Activated T-helper 1 cell treated with anti-CD3 and anti-CD28 coated beads, Interleukin-12 subunit alpha, Interleukin-12 subunit beta, Interleukin-2, Interleukin-4 antibody, amounts not matched to agents 30 ng/mL and 10 ng/mL and 1 ng/mL, durations not matched to agents 14 hours and 24 hours and 36 hours (primary cell): Measurements from ENCODE around the gene TALDO1. TPM values are rescaled to one million over a fixed set of nuclear protein-coding genes. Genes with fewer than 3 reads are reported as not detected.

Experiments
- DNase-seq: peaks from one replicate; pipeline ENCODE4 v3.0.0; 2021; ENCODE audit warnings: low spot score
- H3K27ac Mint-ChIP-seq: one replicate; pipeline ENCODE4 v1.8.0; 2021; ENCODE audit warnings: mild to moderate bottlenecking, mixed read lengths
- H3K27me3 Mint-ChIP-seq: one replicate; pipeline ENCODE4 v1.8.0; 2022; ENCODE audit warnings: mild to moderate bottlenecking, moderate library complexity, mixed read lengths; ENCODE audit not compliant: insufficient read depth
- H3K36me3 Mint-ChIP-seq: one replicate; pipeline ENCODE4 v1.8.0; 2021; ENCODE audit warnings: low read depth, mixed read lengths
- H3K4me1 Mint-ChIP-seq: one replicate; pipeline ENCODE4 v1.8.0; 2021; ENCODE audit warnings: low read depth, mixed read lengths
- H3K4me3 Mint-ChIP-seq: one replicate; pipeline ENCODE4 v1.8.0; 2021; ENCODE audit warnings: mild to moderate bottlenecking, moderate library complexity, mixed read lengths
- H3K9me3 Mint-ChIP-seq: one replicate; pipeline ENCODE4 v1.8.0; 2021; ENCODE audit warnings: mixed read lengths
- intact Hi-C: fragments of 100-400 bp; cut with micrococcal nuclease; formaldehyde crosslinking; loops from one replicate; pipeline ENCODE4 v1.15.1; 2024
- total RNA-seq: library from RNA; stranded (reverse); gene quantifications from 2 replicates; pipeline ENCODE4 v1.2.3, GENCODE V29; 2022

Gene TALDO1
- total RNA-seq, 1 donor from 2014 or later = 269 TPM

- H3K36me3 Mint-ChIP-seq = peaks cover 5% of the 10 kb centered on the region
- no peak overlapping the region for H3K27ac Mint-ChIP-seq
- no peaks in the 10 kb centered on the region for H3K27me3 Mint-ChIP-seq
- no peak for DNase-seq
- H3K4me3 Mint-ChIP-seq = no peak overlapping the region
- intact Hi-C loops = no loop called here
- no peaks in the 10 kb centered on the region for H3K9me3 Mint-ChIP-seq
- peaks cover 15% of the 10 kb centered on the region for H3K4me1 Mint-ChIP-seq
These were observed 23.7 kb downstream of the TALDO1 start for GRCh38 chr11:770642-771616.

GRCh38 chr11:771617-772204 is 24.4 kb downstream of the TALDO1 start:
- Mint-ChIP-seq H3K27ac (no peak overlapping the region), H3K27me3 (no peaks in the 10 kb centered on the region), H3K4me3 (no peak overlapping the region), H3K36me3 (no peaks in the 10 kb centered on the region), H3K9me3 (no peaks in the 10 kb centered on the region), H3K4me1 (peaks cover 10% of the 10 kb centered on the region)
- no peak for DNase-seq
- intact Hi-C loops = no loop called here

- no peak for DNase-seq
- Mint-ChIP-seq H3K36me3 (no peaks in the 10 kb centered on the region), H3K4me3 (no peak overlapping the region), H3K27ac (no peak overlapping the region), H3K4me1 (peaks cover 7% of the 10 kb centered on the region), H3K9me3 (no peaks in the 10 kb centered on the region), H3K27me3 (no peaks in the 10 kb centered on the region)
- intact Hi-C loops = no loop called here
These were observed 25.4 kb downstream of the TALDO1 start for GRCh38 chr11:772429-773390.

GRCh38 chr11:773425-773824 is 26.2 kb downstream of the TALDO1 start:
- no peak for DNase-seq
- no peaks in the 10 kb centered on the region for H3K36me3 Mint-ChIP-seq
- peaks cover 7% of the 10 kb centered on the region for H3K4me1 Mint-ChIP-seq
- intact Hi-C loops = no loop called here
- no peak overlapping the region for H3K27ac Mint-ChIP-seq
- no peaks in the 10 kb centered on the region for H3K9me3 Mint-ChIP-seq
- H3K4me3 Mint-ChIP-seq = no peak overlapping the region
- no peaks in the 10 kb centered on the region for H3K27me3 Mint-ChIP-seq

GRCh38 chr11:773830-774229 is 26.6 kb downstream of the TALDO1 start:
- peaks cover 7% of the 10 kb centered on the region for H3K4me1 Mint-ChIP-seq
- no peaks in the 10 kb centered on the region for H3K36me3 Mint-ChIP-seq
- H3K27ac Mint-ChIP-seq = no peak overlapping the region
- no peaks in the 10 kb centered on the region for H3K27me3 Mint-ChIP-seq
- H3K9me3 Mint-ChIP-seq = no peaks in the 10 kb centered on the region
- no peak overlapping the region for H3K4me3 Mint-ChIP-seq
- DNase-seq = no peak
- intact Hi-C loops = no loop called here

GRCh38 chr11:774873-775592 is 27.8 kb downstream of the TALDO1 start:
- Mint-ChIP-seq H3K9me3 (no peaks in the 10 kb centered on the region), H3K4me3 (peak overlapping the region; percentile 74), H3K27me3 (no peaks in the 10 kb centered on the region), H3K27ac (peak overlapping the region; percentile 76), H3K4me1 (peaks cover 14% of the 10 kb centered on the region), H3K36me3 (no peaks in the 10 kb centered on the region)
- intact Hi-C loops = no loop called here
- DNase-seq = no peak

GRCh38 chr11:776263-776560 is 28.9 kb downstream of the TALDO1 start:
- no peak for DNase-seq
- intact Hi-C loops = no loop called here
- Mint-ChIP-seq H3K4me3 (peak overlapping the region; percentile 79), H3K36me3 (no peaks in the 10 kb centered on the region), H3K27me3 (no peaks in the 10 kb centered on the region), H3K9me3 (no peaks in the 10 kb centered on the region), H3K4me1 (peaks cover 14% of the 10 kb centered on the region), H3K27ac (peak overlapping the region; percentile 53)

- Mint-ChIP-seq H3K4me3 (peak overlapping the region; percentile 79), H3K27ac (peak overlapping the region; percentile 53), H3K9me3 (no peaks in the 10 kb centered on the region), H3K4me1 (peaks cover 14% of the 10 kb centered on the region), H3K36me3 (no peaks in the 10 kb centered on the region), H3K27me3 (no peaks in the 10 kb centered on the region)
- no peak for DNase-seq
- intact Hi-C loops = loop anchor here (1.0 kb wide), 2 partner anchors 20 to 28 kb away; no protein-coding TSS in a partner anchor
These were observed 29.5 kb downstream of the TALDO1 start for GRCh38 chr11:776561-777287.

GRCh38 chr11:777288-778255 is 30.3 kb downstream of the TALDO1 start, which contains the start of gene GATD1:
Gene GATD1, minus strand, starts transcription at chr11:777487. Its CDS starts 25 bp downstream, at chr11:777462.
- Mint-ChIP-seq H3K27ac (peak within 1 kb of the TSS; percentile 53), H3K4me1 (peaks cover 14% of the 10 kb centered on the region), H3K36me3 (no peaks in the 10 kb centered on the region), H3K27me3 (no peaks in the 10 kb centered on the region), H3K9me3 (no peaks in the 10 kb centered on the region), H3K4me3 (peak within 1 kb of the TSS; percentile 84)
- DNase-seq = peak; percentile 94
- intact Hi-C loops = loop anchor here (1.0 kb wide), 2 partner anchors 19 to 29 kb away; no protein-coding TSS in a partner anchor

- no peaks in the 10 kb centered on the region for H3K9me3 Mint-ChIP-seq
- peaks cover 14% of the 10 kb centered on the region for H3K4me1 Mint-ChIP-seq
- H3K36me3 Mint-ChIP-seq = peaks cover 6% of the 10 kb centered on the region
- no peak overlapping the region for H3K27ac Mint-ChIP-seq
- peak overlapping the region; percentile 59 for H3K4me3 Mint-ChIP-seq
- H3K27me3 Mint-ChIP-seq = no peaks in the 10 kb centered on the region
- DNase-seq = no peak
- intact Hi-C loops = no loop called here
These were observed 32.0 kb downstream of the TALDO1 start for GRCh38 chr11:778976-779954.
